Activated naive CD4-positive, alpha-beta T cell treated with anti-CD3 and anti-CD28 coated beads, Interleukin-2, amount 50 U/mL, for 72 hours (primary cell): ENCODE data around the gene ECM1. TPM values are rescaled to one million over a fixed set of nuclear protein-coding genes. Genes with fewer than 3 reads are reported as not detected.
A peak's percentile ranks its signal among the peaks of the same experiment; 100 is the strongest.

Experiments used
- ATAC-seq, 2 donors: fragments of 150-1000 bp; cut with Tn5 transposase; 2 replicates each; pipeline ENCODE4 v1.10.0; 2021; ENCODE audit warnings: mild to moderate bottlenecking in 2 of 2, moderate library complexity in 2 of 2
- DNase-seq, 2 donors: peaks; one replicate each; pipeline ENCODE4 v3.0.0; 2021 to 2022; ENCODE audit warnings: low spot score in 2 of 2
- H3K27ac Mint-ChIP-seq, 2 donors: one replicate each; pipeline ENCODE4 v1.8.0; 2022; ENCODE audit warnings: mild to moderate bottlenecking in 2 of 2, mixed read lengths in 2 of 2
- H3K36me3 Mint-ChIP-seq, 2 donors: one replicate each; pipeline ENCODE4 v1.8.0; 2022; ENCODE audit warnings: mixed read lengths in 2 of 2
- H3K9me3 Mint-ChIP-seq, 2 donors: one replicate each; pipeline ENCODE4 v1.8.0; 2022; ENCODE audit warnings: mixed read lengths in 2 of 2
- total RNA-seq, 2 donors: library from RNA; stranded (reverse); gene quantifications; one replicate each; pipeline ENCODE4 v1.2.3, GENCODE V29; 2022

The ECM1 gene
- total RNA-seq, 2 donors from 2014 or later = 1.3 to 1.6 TPM

GRCh38 chr1:150550222-150551050, 42.5 kb downstream of the ECM1 start:
- DNase-seq = no peak
- H3K36me3 Mint-ChIP-seq = no peaks in the 10 kb centered on the region
- ATAC-seq = no peak
- no peak overlapping the region for H3K27ac Mint-ChIP-seq
- no peaks in the 10 kb centered on the region for H3K9me3 Mint-ChIP-seq

GRCh38 chr1:150551051-150551783, 43.3 kb downstream of the ECM1 start:
- H3K27ac Mint-ChIP-seq = peak overlapping the region; percentile 29 to 64
- ATAC-seq (no peak), DNase-seq (no peak)

GRCh38 chr1:150551784-150552127, 43.8 kb downstream of the ECM1 start:
- Mint-ChIP-seq H3K9me3 (no peaks in the 10 kb centered on the region), H3K27ac (peak overlapping the region in 1 of 2 donors; percentile 64), H3K36me3 (no peaks in the 10 kb centered on the region)
- ATAC-seq (no peak), DNase-seq (no peak)

More at GRCh38 chr1:150551051-150551783, 43.3 kb downstream of the ECM1 start:
- Mint-ChIP-seq H3K9me3 (no peaks in the 10 kb centered on the region), H3K36me3 (no peaks in the 10 kb centered on the region)

GRCh38 chr1:150552128-150552910, 44.4 kb downstream of the ECM1 start:
- no peak for DNase-seq
- no peaks in the 10 kb centered on the region for H3K9me3 Mint-ChIP-seq
- no peaks in the 10 kb centered on the region for H3K36me3 Mint-ChIP-seq
- ATAC-seq = peak; percentile 14 to 48
- H3K27ac Mint-ChIP-seq = peak overlapping the region; percentile 34 to 64

- Mint-ChIP-seq H3K9me3 (no peaks in the 10 kb centered on the region), H3K36me3 (no peaks in the 10 kb centered on the region), H3K27ac (peak overlapping the region in 1 of 2 donors; percentile 64)
- ATAC-seq (no peak), DNase-seq (no peak)
These were observed 45.0 kb downstream of the ECM1 start for GRCh38 chr1:150552911-150553289.

GRCh38 chr1:150553392-150554085, 45.6 kb downstream of the ECM1 start:
- Mint-ChIP-seq H3K36me3 (no peaks in the 10 kb centered on the region), H3K27ac (no peak overlapping the region), H3K9me3 (no peaks in the 10 kb centered on the region)
- no peak for ATAC-seq
- DNase-seq = no peak

- no peak for ATAC-seq
- DNase-seq = no peak
- no peak overlapping the region for H3K27ac Mint-ChIP-seq
- H3K36me3 Mint-ChIP-seq = no peaks in the 10 kb centered on the region
- no peaks in the 10 kb centered on the region for H3K9me3 Mint-ChIP-seq
These were observed 46.2 kb downstream of the ECM1 start for GRCh38 chr1:150554086-150554452.

- DNase-seq (no peak), ATAC-seq (no peak)
- Mint-ChIP-seq H3K36me3 (no peaks in the 10 kb centered on the region), H3K27ac (no peak overlapping the region), H3K9me3 (no peaks in the 10 kb centered on the region)
These were observed 47.5 kb downstream of the ECM1 start for GRCh38 chr1:150555198-150555970.

GRCh38 chr1:150555971-150556865, 48.3 kb downstream of the ECM1 start:
- Mint-ChIP-seq H3K9me3 (no peaks in the 10 kb centered on the region), H3K36me3 (no peaks in the 10 kb centered on the region), H3K27ac (no peak overlapping the region)
- ATAC-seq = no peak
- no peak for DNase-seq

- Mint-ChIP-seq H3K9me3 (no peaks in the 10 kb centered on the region), H3K27ac (no peak overlapping the region), H3K36me3 (no peaks in the 10 kb centered on the region)
- ATAC-seq (no peak), DNase-seq (no peak)
These were observed 49.2 kb downstream of the ECM1 start for GRCh38 chr1:150557065-150557600.

GRCh38 chr1:150557813-150558212, 49.9 kb downstream of the ECM1 start:
- Mint-ChIP-seq H3K36me3 (no peaks in the 10 kb centered on the region), H3K27ac (no peak overlapping the region), H3K9me3 (no peaks in the 10 kb centered on the region)
- no peak for ATAC-seq
- no peak for DNase-seq

GRCh38 chr1:150558303-150558704, 50.4 kb downstream of the ECM1 start:
- Mint-ChIP-seq H3K36me3 (no peaks in the 10 kb centered on the region), H3K27ac (no peak overlapping the region), H3K9me3 (no peaks in the 10 kb centered on the region)
- DNase-seq (no peak), ATAC-seq (no peak)

- no peak for DNase-seq
- Mint-ChIP-seq H3K27ac (no peak overlapping the region), H3K36me3 (no peaks in the 10 kb centered on the region)
These were observed 51.1 kb downstream of the ECM1 start for GRCh38 chr1:150558761-150559655.

GRCh38 chr1:150559656-150560010, 51.7 kb downstream of the ECM1 start:
- DNase-seq (no peak), ATAC-seq (no peak)
- Mint-ChIP-seq H3K27ac (peak overlapping the region in 1 of 2 donors; percentile 100), H3K9me3 (no peaks in the 10 kb centered on the region), H3K36me3 (no peaks in the 10 kb centered on the region)

More at GRCh38 chr1:150558761-150559655, 51.1 kb downstream of the ECM1 start:
- no peak for ATAC-seq
- no peaks in the 10 kb centered on the region for H3K9me3 Mint-ChIP-seq
